Measurements from ENCODE around the gene DPP3.

- TF ChIP-seq CTCF (IDR thresholded peaks at IDR 0.05) (no peak), POLR2A (IDR thresholded peaks at IDR 0.05) (no peak), POLR2AphosphoS5 (IDR thresholded peaks at IDR 0.05) (no peak)
Measured at GRCh38 chr11:66473167-66473566, 7.1 kb upstream of the DPP3 start.
